ENCODE measurements around the gene SETX.

The SETX gene

DNA sequence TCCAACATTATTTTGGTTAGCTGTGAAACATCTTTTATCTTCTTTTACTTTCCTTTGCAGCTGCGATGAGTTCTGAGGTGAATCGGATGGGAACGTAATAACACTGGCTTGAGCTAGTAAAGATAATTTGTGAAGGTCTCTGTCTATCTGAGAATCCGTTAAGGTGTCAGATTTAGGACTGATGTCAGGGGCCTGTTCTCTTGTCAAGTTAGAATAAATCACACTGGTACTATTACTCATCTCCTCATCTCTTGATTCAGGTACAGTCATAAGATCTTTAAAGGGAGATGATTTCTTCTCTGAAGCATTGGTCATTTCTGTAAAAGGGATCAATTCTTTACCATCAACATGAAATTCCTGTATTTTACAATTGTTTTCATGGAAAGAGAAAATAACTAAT, 26.2 kb downstream of the SETX start:
- no peak for TF ChIP-seq GATA3 (IDR thresholded peaks at IDR 0.05; ENCODE audit: low read depth, low read length)
- TF ChIP-seq GATA2 (IDR thresholded peaks at IDR 0.05; ENCODE audit: low read depth, low read length), result no peak

- TF ChIP-seq GATA3 (IDR thresholded peaks at IDR 0.05; ENCODE audit: low read depth, low read length), result no peak
- TF ChIP-seq GATA2 (IDR thresholded peaks at IDR 0.05; ENCODE audit: low read depth, low read length), result no peak
Measured at GRCh38 chr9:132327537-132327936, 27.2 kb downstream of the SETX start.

GRCh38 chr9:132324425-132324824, 30.4 kb downstream of the SETX start:
- TF ChIP-seq GATA2 (IDR thresholded peaks at IDR 0.05; ENCODE audit: low read depth, low read length), result no peak
- no peak for TF ChIP-seq GATA3 (IDR thresholded peaks at IDR 0.05; ENCODE audit: low read depth, low read length)

- TF ChIP-seq GATA3 (IDR thresholded peaks at IDR 0.05; ENCODE audit: low read depth, low read length) (no peak), GATA2 (IDR thresholded peaks at IDR 0.05; ENCODE audit: low read depth, low read length) (no peak)
Measured at GRCh38 chr9:132319421-132320110, 35.2 kb downstream of the SETX start.

DNA sequence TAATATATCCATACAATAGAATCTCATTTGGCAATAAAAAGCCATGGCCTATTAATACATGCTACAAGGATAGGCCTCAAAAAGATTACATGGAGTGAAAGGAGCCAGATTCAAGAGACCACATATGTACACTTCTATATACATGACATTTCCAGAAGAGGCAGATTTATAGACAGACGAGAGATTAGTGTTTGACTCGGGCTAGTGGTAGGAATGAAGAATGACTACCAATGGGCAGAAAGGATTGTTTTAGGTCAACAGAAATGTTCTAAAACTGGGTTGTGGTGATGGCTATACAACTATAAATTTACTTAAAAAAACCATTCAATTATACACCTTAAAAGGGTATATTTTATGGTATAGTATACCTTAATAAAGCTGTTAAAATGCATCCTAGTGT, 41.9 kb downstream of the SETX start:
- TF ChIP-seq GATA3 (IDR thresholded peaks at IDR 0.05; ENCODE audit: low read depth, low read length), result no peak
- TF ChIP-seq GATA2 (IDR thresholded peaks at IDR 0.05; ENCODE audit: low read depth, low read length), result no peak

DNA sequence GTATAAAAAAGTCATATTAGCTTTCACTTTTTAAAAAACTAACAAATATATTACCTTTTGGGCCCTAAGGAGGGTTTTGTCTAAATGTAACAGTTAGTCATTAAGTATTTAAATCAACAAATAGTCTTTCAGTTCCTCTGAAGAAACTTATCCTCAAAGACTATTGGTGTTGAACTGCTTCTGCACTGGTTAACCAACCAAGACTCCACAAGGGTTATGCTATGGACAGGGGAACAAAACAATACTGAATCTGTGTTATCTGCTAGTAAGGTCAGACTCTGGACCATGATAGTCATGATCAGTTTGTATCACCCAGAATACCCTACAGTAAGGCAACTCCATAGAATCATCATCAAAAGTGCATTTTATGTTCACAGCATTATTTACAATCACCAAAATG, 42.4 kb downstream of the SETX start:
- TF ChIP-seq GATA2 (IDR thresholded peaks at IDR 0.05; ENCODE audit: low read depth, low read length), result no peak
- no peak for TF ChIP-seq GATA3 (IDR thresholded peaks at IDR 0.05; ENCODE audit: low read depth, low read length)

- TF ChIP-seq GATA2 (IDR thresholded peaks at IDR 0.05; ENCODE audit: low read depth, low read length) (no peak), GATA3 (IDR thresholded peaks at IDR 0.05; ENCODE audit: low read depth, low read length) (no peak)
Measured at GRCh38 chr9:132311978-132312377, 42.8 kb downstream of the SETX start.

GRCh38 chr9:132309056-132309455, 45.7 kb downstream of the SETX start:
- TF ChIP-seq GATA2 (IDR thresholded peaks at IDR 0.05; ENCODE audit: low read depth, low read length) (no peak), GATA3 (IDR thresholded peaks at IDR 0.05; ENCODE audit: low read depth, low read length) (no peak)

DNA sequence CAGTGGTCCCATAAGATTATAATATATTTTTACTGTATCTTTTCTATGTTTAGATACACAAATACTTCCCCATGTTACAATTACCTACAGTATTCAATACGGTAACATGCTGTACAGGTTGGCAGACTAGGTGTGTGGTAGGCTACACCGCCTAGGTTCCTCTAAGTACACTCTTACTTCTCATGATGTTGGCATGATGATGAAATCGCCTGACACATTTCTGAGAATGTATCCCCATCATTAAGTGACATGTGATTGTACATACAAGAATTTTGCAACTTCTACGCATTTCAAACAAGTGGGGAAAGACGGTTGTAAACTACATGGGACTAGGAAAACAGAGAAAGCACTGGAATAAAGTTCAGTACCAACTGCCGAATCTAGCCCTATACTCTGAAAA, 53.3 kb downstream of the SETX start:
- TF ChIP-seq GATA3 (IDR thresholded peaks at IDR 0.05; ENCODE audit: low read depth, low read length) (no peak), GATA2 (IDR thresholded peaks at IDR 0.05; ENCODE audit: low read depth, low read length) (no peak)

DNA sequence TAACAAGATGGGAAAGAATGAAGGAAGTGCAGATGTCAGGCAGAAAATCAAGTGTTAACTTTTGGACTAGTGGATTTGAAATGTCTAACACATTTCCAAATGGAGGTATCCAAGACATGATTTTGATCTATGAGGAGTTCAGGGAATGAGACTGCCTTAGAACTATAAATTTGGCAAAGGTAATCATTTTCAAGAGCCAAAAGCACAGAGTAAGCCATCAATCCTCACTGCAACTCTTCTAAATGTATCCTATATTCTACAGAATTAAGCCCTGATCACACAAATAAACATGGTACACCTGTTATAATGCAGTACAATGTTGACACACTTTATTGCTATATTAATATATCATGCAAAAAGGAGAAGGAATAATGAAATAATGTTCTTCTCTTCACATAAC, 55.6 kb downstream of the SETX start:
- TF ChIP-seq GATA2 (IDR thresholded peaks at IDR 0.05; ENCODE audit: low read depth, low read length), result no peak
- TF ChIP-seq GATA3 (IDR thresholded peaks at IDR 0.05; ENCODE audit: low read depth, low read length), result no peak

DNA sequence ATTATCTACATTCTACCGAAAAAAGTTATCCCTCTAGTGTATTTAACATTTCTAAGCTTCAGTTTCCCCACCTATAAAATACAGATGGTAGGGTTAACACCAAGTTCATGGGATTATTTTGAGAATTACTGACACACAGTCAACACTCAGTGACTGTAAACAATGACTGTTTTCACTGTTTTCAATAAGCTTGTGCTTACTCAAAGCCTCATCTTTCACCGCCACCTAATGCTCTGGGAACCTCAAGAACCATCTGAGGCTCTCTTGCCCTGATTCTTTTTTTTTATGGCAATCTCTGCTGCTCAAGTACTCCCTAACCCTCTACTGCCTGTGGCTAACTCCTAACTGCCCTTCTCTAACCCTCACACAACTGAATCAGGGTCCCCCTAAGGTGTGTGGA, 59.6 kb downstream of the SETX start:
- no peak for TF ChIP-seq GATA2 (IDR thresholded peaks at IDR 0.05; ENCODE audit: low read depth, low read length)
- TF ChIP-seq GATA3 (IDR thresholded peaks at IDR 0.05; ENCODE audit: low read depth, low read length), result no peak

DNA sequence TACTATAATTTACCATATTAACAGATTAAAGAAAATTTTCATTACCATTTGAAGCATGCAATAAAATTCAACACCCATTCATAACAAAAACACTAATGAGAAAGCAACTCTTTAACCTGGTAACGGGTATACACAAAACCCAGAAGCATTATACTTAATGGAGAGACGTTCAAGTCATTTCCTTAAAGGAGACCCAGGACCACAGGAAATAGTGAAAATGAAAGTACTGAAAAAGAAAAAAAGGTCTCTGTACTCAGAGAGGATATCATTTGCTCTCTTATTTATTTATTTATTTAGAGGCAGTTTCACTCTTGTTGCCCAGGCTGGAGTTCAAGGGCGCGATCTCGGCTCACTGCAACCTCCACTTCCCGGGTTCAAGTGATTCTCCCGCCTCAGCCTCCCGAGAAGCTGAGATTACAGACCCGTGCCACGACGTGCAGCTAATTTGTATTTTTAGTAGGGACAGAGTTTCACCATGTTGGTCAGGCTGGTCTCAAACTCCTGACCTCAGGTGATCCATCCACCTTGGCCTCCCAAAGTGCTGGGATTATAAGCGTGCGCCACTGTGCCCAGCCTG, 61.6 kb downstream of the SETX start:
- TF ChIP-seq GATA3 (IDR thresholded peaks at IDR 0.05; ENCODE audit: low read depth, low read length), result no peak
- no peak for TF ChIP-seq GATA2 (IDR thresholded peaks at IDR 0.05; ENCODE audit: low read depth, low read length)

- TF ChIP-seq GATA2 (IDR thresholded peaks at IDR 0.05; ENCODE audit: low read depth, low read length) (no peak), GATA3 (IDR thresholded peaks at IDR 0.05; ENCODE audit: low read depth, low read length) (no peak)
Measured at GRCh38 chr9:132288966-132289365, 65.8 kb downstream of the SETX start.

- TF ChIP-seq GATA3 (IDR thresholded peaks at IDR 0.05; ENCODE audit: low read depth, low read length) (no peak), GATA2 (IDR thresholded peaks at IDR 0.05; ENCODE audit: low read depth, low read length) (no peak)
Measured at GRCh38 chr9:132288361-132288760, 66.4 kb downstream of the SETX start.

GRCh38 chr9:132287256-132287760, 67.5 kb downstream of the SETX start:
- TF ChIP-seq GATA3 (IDR thresholded peaks at IDR 0.05; ENCODE audit: low read depth, low read length) (no peak), GATA2 (IDR thresholded peaks at IDR 0.05; ENCODE audit: low read depth, low read length) (no peak)
